Inferior parietal cortex (tissue), 1 donor: ENCODE data around the gene CNKSR2.
"Not testable (repeated sequence)": the region's sequence is repeated elsewhere in the genome, so short reads cannot be mapped to it uniquely, and the experiment has no call there.

Experiments
- DNase-seq: peaks from one replicate; pipeline ENCODE4 v3.0.0-alpha.2; 2016; ENCODE audit errors: extremely low spot score

Gene CNKSR2

GRCh38 chrX:21440911-21441310 is 66.7 kb downstream of the CNKSR2 start:
- no peak for DNase-seq

GRCh38 chrX:21457718-21458117 is 83.5 kb downstream of the CNKSR2 start:
- DNase-seq, result no peak

GRCh38 chrX:21469071-21469470 is 94.9 kb downstream of the CNKSR2 start:
- no peak for DNase-seq

- no peak for DNase-seq
Measured at GRCh38 chrX:21476909-21477308, 102.7 kb downstream of the CNKSR2 start.

- peak; percentile 53 for DNase-seq
Measured at GRCh38 chrX:21479695-21480270, 105.6 kb downstream of the CNKSR2 start.

- no peak for DNase-seq
Measured at GRCh38 chrX:21481761-21482160, 107.5 kb downstream of the CNKSR2 start.

- DNase-seq, result not testable (repeated sequence)
Measured at GRCh38 chrX:21484051-21484450, 109.8 kb downstream of the CNKSR2 start.

- DNase-seq, result no peak
Measured at GRCh38 chrX:21487832-21488231, 113.6 kb downstream of the CNKSR2 start.

- no peak for DNase-seq
Measured at GRCh38 chrX:21490341-21490740, 116.1 kb downstream of the CNKSR2 start.

GRCh38 chrX:21493226-21493830 is 119.1 kb downstream of the CNKSR2 start:
- DNase-seq, result no peak

- no peak for DNase-seq
Measured at GRCh38 chrX:21503593-21503992, 129.4 kb downstream of the CNKSR2 start.

GRCh38 chrX:21509912-21510311 is 135.7 kb downstream of the CNKSR2 start:
- no peak for DNase-seq

GRCh38 chrX:21524008-21524407 is 149.8 kb downstream of the CNKSR2 start:
- no peak for DNase-seq

- no peak for DNase-seq
Measured at GRCh38 chrX:21528076-21528475, 153.9 kb downstream of the CNKSR2 start.

GRCh38 chrX:21529771-21530170 is 155.6 kb downstream of the CNKSR2 start:
- DNase-seq, result no peak

- DNase-seq, result not testable (repeated sequence)
Measured at GRCh38 chrX:21544642-21545041, 170.4 kb downstream of the CNKSR2 start.

- DNase-seq, result no peak
Measured at GRCh38 chrX:21559417-21559816, 185.2 kb downstream of the CNKSR2 start.

GRCh38 chrX:21565025-21565424 is 190.8 kb downstream of the CNKSR2 start:
- DNase-seq, result no peak

GRCh38 chrX:21574793-21575192 is 200.6 kb downstream of the CNKSR2 start:
- no peak for DNase-seq

- no peak for DNase-seq
Measured at GRCh38 chrX:21581479-21581878, 207.3 kb downstream of the CNKSR2 start.

GRCh38 chrX:21586001-21586400 is 211.8 kb downstream of the CNKSR2 start:
- DNase-seq, result no peak

GRCh38 chrX:21590012-21590776 is 216.0 kb downstream of the CNKSR2 start:
- DNase-seq, result no peak

- DNase-seq, result peak; percentile 48
Measured at GRCh38 chrX:21606002-21606401, 231.8 kb downstream of the CNKSR2 start.
